Kidney glomerular epithelial cell (primary cell): ENCODE data around the gene F2R.

ENCODE experiments used
- DNase-seq: peaks from one replicate; lab custom pipeline; 2025; lab: John Stamatoyannopoulos, UW

F2R gene

GRCh38 chr5:76690704-76691466 is 25.0 kb upstream of the F2R start:
- peak; percentile 40 for DNase-seq

DNA sequence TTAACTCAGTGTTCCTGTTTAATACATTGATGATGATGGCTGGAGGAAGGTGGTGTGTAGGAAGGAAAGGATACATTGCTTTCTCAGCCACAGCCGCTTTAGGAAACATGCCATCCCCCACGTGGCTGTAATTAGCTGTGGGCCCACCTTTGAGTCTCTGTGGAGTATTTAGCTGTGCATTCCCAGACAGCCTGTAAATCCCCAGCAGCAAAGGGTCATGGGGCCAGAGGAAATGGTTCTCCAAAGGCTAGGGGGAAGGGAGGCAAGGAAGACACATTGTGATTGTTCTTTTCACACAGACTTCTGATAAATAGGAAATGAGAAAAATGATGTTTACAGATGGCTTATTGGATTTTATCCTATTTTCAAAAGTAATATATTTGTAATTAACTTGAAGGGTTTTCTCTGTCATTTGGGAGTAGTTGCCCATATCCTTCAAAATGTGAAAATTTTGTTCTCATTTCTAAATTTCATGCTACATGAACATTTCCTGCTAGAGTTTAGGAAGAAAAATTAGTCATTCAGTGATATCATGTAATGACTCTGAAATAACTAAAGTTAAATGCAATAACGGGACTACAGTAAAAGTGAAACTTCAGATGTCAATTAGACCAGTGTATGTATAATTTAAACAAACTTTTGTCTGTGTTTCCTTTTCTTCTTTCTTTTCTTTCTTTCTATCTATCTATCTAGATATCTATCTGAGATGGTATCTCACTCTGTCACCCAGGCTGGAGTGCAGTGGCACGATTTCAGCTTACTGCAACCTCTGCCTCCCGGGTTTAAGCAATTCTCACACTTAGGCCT is 24.3 kb upstream of the F2R start:
- peak; percentile 60 for DNase-seq

DNA sequence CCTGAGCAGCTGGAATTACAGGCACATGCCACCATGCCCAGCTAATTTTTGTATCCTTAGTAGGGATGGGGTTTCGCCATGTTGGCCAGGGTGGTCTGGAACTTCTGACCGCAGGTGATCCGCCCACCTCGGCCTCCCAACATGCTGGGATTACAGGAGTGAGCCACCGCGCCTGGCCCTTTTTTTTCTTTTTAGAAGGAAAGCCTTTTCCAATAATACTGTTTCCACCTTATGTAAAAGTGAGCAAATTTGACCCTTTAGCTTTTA is 23.7 kb upstream of the F2R start:
- DNase-seq, result no peak

GRCh38 chr5:76692651-76693050 is 23.3 kb upstream of the F2R start:
- no peak for DNase-seq

DNA sequence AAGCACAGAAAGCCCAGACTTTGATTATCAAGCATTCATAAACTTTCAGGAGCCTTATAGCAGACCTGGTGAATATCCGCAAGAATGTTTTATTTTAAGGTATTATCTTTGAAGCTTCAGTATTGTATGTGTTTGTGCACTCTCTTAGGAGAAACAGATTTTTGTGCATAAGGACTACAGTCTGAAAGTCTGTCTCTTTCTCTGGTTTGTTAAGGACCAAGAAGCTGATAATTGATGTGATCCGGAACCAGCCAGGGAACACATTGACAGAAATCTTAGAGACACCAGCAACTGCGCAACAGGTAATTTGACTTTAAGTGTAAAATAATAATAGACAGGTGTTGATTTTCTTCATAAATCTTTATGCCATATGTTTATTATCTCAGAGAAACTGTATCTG is 22.8 kb upstream of the F2R start:
- no peak for DNase-seq

- no peak for DNase-seq
These were observed 21.6 kb upstream of the F2R start for GRCh38 chr5:76694317-76694716.

DNA sequence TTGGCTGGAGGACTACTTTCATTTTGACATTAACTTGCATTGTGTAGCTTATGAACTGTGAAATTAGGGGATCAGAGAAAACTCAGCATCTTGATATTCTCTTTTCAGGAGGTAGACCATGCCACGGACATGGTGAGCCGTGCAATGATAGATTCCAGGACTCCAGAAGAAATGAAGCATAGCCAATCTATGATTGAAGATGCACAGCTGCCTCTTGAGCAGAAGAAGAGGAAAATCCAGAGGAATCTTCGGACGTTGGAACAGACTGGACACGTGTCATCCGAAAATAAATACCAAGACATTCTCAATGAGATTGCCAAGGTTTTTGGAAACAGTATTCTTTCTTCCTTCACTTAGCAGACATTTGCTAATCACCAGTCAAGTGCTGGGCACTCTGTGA is 20.6 kb upstream of the F2R start:
- no peak for DNase-seq

DNA sequence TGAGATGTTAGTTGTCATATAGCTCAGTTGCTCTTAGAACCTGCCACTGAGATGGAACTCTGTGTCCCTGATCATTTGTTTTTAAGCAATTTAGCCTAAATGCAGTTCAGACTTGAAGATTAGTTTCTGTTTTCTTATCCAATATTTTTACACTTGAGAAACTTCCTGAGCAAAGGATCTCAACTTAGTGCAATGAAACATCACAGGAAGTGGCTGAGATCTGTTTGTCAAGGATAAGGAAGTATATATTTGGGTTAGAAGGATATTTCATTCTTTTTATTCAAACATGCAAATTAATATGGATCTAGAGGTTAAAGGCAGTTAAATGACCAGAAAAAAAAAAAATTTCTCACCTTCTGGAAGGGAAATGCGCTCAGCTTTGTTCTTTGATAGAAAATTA is 19.7 kb upstream of the F2R start:
- no peak for DNase-seq

DNA sequence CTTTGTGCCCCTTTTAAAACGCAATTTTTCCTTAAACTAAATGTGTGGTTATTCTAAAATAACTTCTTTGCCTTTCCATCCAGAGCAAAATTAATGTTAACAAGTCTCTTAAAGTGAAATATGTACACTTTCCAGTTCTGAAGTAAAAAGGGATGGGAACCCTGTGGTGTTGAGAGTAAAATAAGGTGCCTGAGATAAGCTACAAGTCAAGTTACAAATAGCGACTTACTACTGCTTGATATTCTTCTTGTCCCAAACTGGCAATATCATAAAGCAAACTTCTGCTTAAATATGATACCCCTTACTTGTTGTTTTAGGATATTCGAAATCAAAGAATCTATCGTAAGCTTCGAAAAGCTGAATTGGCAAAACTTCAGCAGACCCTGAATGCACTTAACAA is 18.3 kb upstream of the F2R start:
- no peak for DNase-seq

DNA sequence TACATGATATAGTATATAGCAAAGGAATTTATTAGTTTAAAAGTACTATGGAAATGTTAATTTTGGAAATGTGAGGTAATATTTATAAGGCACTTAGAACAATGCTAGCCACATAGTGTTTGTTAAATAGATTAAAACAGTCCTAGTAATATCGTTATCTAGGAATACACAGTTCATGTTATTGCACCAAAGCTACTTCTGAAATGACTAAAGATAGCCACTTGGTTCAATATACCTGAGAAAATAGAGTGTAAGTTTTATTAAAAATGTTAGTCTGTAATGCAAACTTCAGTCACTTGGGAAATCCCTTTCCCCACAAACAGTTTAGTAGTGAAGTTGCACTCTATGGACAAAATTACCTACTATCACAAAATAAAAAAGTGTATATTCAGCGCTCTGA is 15.4 kb upstream of the F2R start:
- DNase-seq, result no peak

- DNase-seq, result peak; percentile 88
These were observed 14.6 kb upstream of the F2R start for GRCh38 chr5:76701298-76701697.

DNA sequence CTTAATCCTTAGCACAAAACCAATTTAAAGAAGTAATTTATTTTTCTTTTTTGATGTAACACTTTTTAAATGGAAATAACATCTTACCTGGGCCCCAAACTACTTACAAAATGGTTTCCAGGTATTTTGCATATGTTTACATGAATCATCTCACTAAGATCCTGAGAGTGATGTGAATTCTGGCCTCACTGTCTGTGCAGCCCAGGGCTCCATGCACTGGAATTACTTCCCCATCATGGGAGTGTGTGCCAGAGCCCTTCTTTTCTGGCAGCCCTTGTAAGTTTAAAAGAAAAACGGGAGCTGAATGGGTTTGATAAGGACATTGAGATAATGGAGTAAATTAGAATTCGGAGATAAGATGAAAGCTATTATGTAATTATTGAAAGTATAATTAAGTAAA is 12.2 kb upstream of the F2R start:
- DNase-seq, result no peak

DNA sequence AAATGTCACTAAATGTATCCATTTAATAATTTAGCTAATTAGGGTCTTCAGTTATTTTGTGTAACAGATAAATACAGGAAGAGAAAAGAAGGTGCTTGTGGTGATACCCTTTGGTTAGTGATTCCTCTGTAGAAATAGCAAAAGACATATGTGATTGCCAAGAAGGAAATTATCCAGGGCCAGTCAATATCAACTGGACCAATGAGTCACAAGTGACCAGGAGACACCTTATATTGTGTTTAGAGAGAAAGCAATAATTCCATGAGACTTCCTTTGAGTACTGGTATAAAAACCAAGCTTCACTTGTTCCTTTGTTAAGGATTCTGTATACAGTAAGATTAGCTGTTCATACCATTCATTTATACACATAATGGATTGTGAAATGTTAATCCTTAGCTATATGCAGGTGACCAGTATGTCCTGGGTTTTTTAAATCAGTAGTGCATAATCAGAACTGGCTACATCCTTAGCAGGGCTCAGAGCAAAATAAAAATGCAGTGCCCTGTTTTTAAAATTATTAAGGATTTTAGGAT is 11.7 kb upstream of the F2R start:
- no peak for DNase-seq

DNA sequence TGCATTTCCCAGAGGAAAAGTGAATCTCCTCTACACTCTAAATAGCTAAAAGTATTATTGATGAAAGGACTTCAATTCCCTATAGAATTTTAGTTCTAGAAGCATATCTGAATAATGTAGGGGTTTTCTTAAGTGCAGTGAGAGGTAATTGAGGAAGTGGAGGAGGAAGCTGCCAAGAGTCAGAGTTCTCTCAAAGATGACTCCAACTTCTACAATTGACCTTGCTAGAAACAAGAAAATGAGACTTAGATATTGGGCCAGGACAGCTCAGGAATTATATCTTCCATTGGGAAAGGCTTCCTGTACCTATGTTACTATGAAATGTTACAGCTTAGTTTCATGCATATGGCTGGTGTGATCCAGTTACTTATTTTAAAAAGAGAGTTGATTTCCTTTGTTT is 10.4 kb upstream of the F2R start:
- DNase-seq, result no peak

- peak; percentile 75 for DNase-seq
These were observed 6.2 kb upstream of the F2R start for GRCh38 chr5:76709762-76710161.

DNA sequence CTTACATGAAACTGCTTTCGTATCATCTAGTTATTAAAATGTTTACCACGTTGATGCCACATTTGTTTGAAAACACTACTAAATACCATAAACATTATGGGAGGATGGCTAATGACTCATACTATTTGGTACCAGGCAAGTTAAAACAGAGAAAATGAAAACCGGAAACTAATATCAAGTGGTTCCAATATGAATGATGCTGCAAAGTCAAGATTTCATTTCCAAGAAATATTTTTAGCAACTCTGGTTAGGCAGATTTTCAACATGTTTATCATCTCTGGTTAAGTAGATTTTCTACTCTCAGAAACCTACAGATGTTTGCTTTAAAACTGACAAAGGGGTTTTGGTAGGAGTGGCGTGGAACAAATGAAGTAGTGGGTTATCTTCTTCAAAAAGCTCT is 4.9 kb upstream of the F2R start:
- DNase-seq, result peak; percentile 17

DNA sequence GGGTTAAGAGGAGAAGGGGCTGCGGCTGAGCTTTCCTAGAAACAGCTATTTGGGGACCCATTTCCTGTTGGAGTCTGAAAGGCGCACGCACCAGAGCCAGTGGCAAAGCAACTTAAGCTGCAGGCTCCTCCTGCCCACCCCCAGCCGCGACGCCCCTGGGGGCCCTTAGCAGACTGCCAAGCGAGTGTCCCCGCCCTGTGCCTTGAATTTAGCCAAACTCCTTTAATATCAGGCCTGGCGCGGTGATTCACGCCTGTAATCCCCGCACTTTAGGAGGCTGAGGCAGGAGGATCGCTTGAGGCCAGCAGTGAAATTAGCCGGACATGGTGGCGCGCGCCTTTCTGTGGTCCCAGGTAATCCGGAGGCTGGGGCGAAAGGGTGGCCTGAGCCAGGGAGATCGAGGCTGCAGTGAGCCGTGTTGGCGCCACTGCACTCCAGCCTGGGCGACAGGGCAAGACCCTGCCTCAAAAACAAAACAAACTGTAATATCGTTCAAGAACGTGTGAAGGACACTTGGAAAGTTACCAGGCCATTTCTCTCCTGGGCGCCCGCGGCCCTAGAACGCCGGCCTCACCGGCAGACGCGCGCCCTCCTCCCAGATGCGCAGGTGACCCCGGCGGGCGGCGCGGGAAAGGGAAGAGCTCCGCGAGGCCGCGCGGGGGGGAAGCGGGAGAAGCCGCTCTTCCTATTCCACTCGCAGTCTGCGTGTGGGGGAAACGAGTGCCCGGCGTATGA is 1.0 kb upstream of the F2R start:
- no peak for DNase-seq

- peak; percentile 52 for DNase-seq
These were observed 515 bp upstream of the F2R start for GRCh38 chr5:76715486-76715735.

DNA sequence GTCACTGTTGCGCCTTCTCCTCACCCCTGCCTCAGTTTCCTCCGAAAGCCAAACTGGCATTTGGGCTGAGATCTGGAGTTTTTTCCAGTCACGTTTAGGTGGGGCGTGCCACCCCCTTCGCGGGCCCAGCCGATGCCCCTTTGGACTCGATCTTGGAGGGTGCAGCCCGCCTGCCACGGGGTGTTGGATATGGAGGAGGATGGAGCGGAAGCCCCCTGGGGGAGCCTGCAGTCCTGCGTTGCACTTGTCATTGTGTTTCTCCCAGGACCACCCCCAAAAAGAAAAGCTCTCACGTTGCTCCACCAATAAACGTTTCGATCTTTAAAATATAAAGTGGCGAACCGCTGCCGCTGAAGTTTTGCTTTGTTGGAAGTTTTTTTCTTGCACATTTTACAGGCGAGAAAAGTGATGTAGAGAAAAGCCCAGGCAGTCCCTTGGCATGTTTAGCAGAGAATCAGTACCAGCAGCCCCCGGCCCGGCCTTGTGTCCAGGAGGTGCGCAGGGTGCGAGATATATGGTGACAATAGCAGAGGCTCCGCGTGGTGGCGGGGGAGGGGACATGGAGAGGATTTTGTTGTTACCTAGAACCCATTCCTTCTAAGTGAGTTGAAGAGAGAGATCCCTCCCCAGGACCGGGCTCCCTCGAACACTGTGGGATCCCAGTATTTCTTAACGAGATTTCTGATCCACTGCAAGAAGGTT is 681 bp downstream of the F2R start:
- DNase-seq, result no peak

- no peak for DNase-seq
These were observed 1.5 kb downstream of the F2R start for GRCh38 chr5:76717222-76718083.

DNA sequence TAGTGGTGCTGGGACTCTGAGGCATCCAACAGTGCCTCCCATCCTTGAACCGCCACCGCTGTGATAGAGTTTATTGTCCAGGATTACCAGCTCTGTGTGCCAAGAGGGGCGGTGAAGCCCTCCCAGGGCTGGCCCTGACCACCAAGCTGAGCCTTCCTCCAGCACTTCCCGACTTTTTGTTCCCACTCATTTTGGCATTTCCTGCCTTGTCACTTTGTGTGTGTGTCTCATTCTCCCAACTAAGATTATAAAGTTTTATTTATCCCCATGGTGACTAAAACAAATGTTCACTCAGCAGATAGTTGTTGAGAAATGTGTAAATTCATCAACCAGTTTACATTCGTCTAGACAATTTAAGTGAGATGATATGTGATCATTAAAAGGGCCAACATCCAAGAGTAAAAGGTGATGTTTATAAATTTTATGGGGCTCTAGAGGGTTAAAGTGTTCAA is 2.5 kb downstream of the F2R start:
- no peak for DNase-seq

- DNase-seq, result no peak
These were observed 3.0 kb downstream of the F2R start for GRCh38 chr5:76718880-76719279.
